Activated CD4-positive, alpha-beta T cell treated with anti-CD3 and anti-CD28 coated beads, Interleukin-2, amount 50 U/mL, for 4 hours (primary cell): ENCODE results near the gene CLDN6.

Source experiments
- DNase-seq, 2 experiments: peaks; one replicate each; pipeline ENCODE4 v3.0.0-alpha.2; 2020

CLDN6 gene

DNA sequence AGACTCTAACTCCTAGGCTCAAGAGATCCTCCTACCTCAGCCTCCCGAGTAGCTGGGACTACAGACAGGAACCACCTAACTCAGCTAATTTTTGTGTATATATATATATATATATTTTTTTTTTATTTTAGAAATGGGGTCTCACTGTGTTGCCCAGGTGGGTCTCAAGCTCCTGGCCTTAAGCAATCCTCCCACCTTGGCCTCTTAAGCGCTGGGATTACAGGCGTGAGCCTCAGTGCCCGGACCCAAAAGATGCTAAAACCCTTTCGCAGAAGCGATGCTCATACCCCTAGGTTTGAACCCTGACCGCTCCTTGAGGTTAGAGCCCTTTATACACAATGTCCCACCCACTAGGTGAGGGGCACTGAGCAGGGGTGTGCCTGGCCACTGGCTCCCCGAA lies 7.5 kb downstream of the CLDN6 start:
- no peak for DNase-seq

DNA sequence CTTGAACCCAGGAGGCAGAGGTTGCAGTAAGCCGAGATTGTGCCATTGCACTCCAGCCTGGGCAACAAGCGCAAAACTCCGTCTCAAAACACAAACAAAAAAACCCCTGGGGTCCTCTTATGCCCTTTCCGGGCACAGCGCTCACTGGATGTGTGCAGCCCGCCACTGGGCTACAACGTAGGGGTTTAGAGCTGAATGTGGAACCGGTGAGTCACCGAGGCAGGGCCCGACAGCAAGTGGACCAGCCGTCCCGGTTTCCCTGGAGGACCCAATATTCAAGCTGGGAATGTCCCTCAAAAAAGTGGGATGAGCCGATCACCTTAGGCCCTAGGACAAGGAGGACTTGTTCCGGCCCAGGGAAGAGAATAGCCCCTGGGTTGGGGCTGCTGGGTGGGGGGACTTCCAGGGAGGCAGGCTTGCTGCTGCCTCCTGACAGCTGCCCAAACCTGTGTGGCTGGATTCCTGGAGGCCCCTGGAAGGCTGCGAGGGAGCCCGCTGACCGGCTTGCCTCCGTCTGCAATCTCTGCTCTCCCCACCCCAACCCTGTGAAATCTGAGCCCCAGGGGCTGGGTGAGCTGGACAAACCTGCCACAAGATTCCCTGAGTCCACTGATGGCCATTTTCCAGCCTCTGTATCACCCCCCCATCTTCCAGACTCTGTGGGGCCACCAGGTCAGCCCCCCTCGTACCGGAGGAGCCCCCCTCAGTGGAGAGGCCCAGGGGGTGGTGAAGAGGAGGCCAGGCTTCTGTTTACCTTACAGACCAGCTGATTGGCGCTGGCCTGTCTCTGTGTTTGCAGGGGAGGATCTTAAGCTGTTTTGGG lies 8.2 kb downstream of the CLDN6 start:
- DNase-seq: no peak

DNA sequence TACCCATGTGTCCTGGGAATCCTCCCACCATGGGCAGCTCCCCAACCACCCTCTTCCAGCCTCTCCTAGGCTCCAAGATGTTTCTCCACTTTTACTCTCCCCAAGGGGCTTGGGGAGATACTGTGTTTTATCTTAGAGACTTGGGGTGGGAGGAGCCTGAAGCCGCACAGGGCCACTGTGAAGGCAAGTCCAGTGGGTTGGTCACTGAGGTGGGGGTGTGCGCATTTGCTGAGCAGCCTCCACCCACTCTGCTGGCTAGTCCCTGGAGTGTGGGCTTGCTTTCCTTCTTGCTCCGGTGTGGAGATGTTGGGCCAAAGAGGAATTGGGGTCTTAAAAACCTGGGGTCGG lies 9.3 kb downstream of the CLDN6 start:
- DNase-seq: no peak

DNA sequence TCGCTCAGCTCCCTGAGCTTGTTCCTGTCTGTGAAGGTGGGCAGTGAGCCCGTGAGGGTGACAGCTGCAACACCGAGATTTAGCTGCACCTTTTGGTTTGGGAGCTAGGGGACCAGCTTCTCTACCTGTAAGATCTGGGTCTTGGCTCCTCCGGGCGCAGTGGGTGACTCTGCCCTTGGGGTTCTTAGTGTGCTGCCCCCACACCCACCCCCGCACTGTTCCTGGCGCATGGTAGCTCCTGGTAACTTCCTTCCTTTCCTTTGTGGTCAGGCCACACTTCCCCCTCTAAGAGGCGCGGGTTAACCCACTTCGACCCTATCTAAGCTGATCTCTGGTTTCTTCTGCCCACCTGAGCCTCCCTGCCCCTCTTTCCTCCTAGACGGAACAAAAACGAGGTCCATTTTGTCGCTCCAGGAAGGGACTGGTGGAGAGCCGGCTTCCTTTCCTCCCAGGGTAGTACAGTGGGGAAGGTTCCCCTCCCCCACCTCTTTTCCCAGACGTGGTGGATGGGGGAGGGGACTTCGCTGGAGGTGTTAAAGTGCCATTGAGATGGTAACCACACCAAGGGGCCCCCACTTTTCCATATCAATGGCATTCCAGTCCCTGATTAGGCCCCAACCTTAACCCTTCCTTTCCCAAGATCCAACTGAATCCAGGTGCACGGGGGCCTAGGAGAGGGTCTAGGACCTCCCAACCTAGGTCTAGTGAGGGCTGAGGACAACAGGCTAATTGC lies 9.9 kb downstream of the CLDN6 start:
- peak; percentile 18 to 28 for DNase-seq

DNA sequence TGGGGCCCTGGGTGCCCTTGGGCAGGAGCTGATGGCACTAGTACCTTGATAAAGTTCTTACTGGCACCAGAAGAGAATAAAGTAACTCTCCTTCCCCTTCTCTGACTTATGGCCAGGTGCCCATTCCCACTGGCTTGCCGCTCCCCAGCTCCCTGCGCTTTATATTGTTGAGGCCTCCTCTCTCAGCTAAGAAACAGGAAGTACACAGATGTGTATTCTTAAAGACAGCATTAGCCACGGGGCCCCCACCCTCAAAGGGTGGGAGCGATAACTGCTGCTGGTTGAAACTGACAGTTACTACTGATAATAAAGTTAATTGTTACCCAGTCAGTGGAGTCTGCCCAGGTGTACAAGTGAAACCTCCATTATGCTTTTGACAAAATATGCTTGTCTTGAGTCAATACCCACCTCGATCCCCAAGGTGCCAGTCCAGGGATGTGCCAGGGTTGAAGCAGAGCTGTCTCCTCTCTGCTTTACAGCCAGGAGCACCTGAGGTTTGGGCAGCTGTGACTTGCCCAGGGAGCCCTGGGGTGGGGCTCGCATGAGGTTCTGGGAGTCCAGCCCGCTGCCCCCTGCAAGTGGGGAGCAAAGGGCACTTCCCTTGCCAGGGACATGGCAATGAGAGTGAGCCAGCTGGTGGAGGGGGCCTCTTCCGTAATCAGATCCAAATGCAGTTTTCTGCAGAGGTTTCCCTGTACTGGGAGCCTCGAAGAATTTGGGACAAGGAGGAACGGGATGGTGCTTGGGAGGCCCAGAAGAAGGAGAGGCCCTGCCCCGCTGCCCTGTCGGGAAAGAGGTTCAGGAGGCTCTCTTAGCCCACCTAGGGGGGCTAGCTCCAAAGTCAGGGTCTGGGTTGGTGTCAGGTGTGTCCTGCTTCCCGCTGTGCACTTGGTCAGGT lies 10.7 kb downstream of the CLDN6 start:
- no peak for DNase-seq

DNA sequence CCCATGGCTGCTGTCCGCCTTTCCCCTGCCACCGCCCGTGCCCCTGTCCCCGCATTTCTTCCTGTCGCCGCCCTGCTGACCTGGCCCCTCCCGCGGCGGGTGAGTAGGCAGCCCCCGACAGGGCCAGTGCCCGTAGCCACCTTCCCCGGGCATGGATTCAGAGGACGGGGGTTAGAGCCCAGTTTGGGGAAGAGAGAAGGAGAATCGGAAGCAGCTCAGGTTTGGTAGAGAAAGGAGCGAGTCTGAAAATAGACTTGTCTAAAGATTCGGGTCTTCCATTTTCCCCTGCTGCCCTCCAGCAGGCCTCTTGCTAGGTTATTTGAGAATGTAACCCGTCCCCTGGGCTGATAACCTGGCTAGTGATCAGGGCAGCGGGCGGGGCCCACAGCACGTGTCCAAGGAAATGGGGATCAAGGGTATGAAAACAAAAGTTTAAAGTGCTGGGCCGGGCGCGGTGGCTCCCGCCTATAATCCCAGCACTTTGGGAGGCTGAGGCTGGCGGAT lies 13.2 kb downstream of the CLDN6 start:
- no peak for DNase-seq

DNA sequence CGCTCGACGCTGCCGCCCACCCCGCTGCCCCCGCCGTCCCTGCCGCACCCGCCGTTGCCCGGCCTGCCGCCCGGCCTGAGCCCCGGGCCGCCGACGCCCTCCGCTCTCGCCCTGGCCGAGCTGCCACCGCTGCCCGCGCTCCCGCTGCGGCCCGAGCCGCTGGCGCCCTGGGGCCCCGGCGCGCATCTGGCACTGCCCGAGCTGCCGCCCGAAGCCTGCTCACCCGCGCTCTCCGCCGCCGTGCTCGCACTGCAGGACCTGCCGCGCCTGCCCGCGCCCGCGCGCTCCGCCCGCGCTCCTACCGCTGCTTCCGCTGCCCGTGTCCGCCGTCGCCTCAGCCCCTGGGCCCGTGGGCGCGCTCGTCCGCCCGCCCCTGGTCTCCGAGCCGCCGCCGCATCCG lies 13.7 kb downstream of the CLDN6 start:
- DNase-seq: no peak

DNA sequence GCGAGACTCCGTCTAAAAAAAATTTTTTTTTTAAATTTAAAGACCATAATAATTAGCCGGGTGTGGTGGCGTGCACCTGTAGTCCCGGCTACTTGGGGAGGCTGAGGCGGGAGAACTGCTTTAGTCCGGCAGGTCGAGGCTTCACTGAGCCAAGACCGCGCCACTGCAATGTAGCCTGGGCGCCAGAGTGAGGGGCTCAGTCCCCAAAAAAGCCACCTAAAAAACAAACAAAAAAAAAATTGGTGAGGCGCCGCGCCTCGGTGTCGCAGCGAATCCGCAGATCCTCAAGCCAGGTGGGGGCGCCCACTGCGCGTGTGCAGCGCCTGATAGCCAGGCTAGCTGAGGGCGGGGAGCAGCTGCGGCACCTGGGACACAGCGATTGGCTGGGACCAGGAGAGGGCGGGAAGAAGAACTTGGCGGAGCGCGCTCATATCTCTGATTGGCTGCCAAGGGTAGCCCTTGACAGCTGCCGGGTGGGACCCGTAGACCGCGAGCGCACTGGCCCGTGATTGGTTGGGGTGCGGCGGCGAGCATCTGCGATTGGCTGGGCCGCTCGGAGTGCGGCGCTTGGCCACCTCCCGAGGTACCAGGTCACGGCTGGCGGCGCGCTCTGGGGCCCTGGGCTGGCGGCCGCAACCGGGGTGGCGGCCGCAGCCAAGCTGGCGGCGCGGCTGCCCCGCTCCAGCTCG lies 14.3 kb downstream of the CLDN6 start:
- DNase-seq: peak; percentile 95

DNA sequence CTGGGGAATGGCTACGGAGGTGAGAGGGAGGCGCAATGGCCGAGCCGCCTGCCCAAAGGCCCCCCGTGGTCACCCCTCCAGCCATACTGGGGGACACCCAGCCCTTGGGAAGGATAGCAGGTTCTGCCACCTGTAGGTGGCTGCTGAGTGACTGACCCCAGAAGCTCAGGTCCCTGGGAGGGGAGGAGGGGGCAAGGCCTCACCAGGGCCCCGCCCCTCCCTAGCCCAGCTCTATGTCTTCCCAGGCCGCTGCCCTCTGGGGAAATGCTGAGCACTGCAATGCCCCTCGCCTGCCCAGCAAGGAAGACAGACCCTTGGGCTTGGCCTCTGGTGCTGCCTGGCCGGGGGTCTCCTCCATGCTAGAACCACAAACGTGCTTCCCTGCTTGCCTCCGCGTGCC lies 16.7 kb downstream of the CLDN6 start:
- no peak for DNase-seq

DNA sequence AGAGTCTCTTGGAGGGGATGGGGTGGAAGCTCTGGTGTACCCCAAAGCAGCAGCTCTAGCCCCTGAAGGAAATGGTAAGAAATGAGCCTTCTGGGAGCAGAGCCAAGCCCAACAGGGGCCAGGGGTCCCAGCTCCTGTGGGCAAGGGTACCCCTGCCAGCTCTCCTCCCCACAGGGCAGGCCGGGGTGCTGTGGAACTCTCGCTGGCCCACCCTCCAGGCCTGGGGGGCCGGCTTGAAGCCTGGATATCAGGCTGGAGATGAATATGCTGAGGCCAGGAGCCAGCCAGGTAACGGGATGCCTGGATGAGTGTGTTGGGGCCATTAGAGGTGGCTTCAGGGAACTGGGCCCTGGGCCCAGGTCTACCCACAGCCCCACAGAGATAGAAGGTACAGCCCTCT lies 17.4 kb downstream of the CLDN6 start:
- no peak for DNase-seq

DNA sequence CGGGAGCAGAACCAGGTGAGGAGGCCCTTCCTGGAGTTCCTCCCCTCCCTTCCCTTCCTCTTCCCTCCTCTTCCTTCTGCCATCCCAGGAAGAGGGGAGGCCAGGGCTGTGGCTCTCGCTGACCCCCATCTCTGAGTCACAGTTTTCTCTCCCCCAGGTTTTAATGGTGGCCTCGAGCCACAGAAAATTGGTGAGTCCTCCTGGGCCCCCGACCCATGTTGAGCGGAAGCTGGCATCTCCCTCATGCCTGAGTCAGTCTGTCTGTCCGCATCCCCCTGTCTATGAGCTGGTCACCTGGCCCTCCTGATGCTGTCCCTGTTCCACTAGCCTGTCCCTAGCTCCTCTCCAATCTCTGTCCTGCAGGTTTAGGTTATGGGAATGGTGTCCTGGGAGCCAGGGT lies 18.1 kb downstream of the CLDN6 start:
- DNase-seq: no peak

DNA sequence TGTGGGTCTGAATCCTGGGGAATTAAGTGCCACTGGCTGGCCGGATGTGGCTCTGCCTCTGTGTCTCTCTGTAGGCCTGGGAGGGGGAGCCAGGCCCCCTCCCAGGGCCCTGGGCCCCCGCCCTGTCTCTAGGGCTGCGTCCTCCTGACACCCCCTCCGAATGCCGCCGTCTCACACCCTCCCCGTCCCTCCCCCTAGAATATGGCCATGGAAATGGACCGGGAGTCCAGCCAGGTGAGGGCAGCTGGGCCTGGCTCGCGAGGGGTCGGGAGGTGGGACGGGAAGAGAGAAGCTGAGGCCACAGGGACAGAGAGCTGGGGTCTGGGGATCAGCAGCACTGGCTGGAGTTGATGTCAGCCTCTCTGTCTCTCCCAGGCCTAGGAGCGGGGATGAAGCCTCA lies 21.7 kb downstream of the CLDN6 start:
- DNase-seq: no peak

DNA sequence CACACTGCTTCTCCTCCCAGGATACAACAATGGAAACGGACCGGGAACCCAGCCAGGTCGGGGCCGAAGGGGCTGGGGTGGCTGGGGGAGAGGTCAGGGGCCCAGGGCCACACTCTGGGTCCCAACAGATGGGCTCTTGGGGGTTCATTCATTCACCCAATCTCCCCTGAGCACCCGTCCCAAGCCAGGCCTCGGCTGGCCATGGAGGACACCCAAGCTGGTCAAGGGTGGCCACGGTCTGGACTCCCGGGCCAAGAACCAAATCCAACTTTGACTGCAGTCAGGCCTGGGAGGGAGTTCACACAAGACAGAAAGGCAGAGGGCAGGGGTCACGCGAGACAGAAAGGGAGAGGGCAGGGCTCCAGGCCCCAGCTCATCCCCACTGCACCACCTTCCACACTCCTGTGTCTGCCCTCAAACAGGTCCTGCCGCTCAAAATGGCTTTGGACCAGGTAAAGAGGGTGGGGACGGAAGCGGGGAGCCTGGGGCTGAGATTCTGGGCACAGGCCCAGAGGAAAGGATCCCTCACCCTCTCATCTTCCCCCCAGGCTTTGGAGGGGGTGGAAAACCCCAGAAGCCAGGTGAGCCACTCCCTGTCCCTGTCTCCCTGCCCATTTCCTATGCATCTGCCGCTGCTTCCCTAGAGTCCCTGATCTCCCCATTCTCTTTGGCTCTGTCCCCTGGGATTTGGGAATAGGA lies 25.5 kb downstream of the CLDN6 start:
- no peak for DNase-seq

DNA sequence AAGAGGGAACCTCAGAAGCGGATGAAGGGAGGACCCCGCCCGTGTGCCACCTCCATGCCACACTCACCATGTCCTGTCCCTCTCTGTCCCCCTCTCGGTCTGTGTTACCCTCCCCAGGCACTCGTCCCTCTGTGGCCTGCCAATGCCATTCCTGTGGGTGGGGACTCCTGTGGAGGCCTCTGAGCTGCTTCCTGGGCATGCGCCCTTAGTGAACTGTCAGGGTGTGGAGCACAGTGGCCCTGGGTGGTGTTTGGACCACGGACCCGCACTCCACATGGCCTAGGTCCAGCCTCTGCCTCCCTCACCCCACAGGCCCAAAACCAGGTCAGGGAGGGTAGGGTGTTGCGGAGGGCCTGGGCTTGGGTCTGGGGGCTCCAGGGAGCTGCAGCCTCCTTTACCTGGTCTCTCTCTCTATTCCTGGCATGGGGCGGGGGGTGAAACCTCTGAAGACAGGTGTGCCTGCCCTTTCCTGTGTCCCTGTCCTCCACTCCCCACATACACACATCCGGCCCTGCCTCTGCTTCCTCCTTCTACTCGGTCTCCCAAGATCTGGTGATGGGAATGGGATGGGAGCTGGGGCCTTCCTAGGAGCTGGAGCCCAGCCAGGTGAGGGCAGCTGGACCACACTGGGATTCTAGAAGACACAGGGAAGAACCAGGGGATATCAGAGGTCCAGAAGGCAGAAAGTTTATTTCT lies 26.3 kb downstream of the CLDN6 start:
- DNase-seq: no peak

DNA sequence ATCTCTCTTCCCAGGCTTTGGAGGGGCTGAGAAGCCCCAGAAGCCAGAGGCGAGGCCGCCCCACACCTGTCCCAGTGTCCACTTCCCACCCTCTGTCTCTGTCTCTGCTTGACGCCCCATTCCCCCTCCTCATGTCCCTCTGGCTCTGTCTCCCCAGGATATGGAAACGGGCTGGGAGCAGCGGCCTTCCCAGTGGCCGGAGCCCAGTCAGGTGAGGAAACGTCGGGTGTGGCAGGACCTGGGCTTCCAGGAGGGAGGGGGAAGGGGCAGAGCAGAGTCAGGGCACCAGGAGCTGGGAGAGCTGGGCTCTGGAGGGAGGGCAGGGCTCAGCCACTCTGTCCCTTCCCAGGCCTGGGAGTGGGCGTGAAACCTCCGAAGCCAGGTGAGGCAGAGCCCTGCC lies 27.1 kb downstream of the CLDN6 start:
- no peak for DNase-seq

DNA sequence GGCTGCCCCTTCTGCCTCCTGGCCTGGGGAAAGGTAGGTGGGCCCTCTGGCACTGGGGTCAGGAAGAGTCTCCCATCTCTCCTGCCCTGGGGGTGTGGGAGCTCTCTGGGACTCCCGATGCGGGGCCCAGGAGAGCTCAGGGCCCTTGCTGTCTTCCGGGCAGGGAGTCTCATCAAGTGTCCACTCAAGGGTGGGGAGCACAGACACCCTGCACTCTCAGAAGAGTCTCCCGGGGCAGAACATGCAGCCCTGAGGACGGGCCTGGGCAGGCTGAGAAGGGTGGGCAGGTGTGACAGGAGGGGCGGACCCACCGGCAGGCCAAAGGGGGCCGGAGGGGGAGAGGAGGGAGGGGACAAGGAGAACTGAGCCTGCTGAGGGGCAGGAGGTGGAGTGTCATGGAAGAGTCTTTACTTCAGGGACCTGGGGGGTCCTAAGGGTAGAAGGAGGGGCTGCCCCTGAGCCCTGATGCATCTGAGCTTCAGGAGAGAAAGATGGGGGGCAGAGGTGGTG lies 29.3 kb downstream of the CLDN6 start:
- no peak for DNase-seq

DNA sequence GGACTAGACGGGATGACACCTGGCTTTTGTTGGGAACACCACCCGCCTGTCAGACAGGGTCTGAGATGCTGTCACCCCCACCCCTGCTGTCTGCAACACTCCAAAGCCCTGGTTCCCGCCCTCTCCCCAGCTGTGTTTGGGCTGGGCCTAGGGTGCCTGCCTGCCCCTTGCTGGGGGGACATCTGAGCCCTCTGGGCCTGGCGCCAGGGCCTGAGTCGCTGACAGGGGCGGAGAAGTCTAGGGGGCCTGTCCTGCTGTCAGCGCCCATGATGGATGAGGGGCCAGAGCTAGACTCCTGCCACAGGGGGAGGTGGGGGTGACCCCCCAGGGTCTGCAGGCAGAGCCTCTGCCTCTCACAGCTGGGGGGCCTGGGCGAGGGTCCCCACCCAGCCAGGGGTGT lies 30.1 kb downstream of the CLDN6 start:
- DNase-seq: no peak

DNA sequence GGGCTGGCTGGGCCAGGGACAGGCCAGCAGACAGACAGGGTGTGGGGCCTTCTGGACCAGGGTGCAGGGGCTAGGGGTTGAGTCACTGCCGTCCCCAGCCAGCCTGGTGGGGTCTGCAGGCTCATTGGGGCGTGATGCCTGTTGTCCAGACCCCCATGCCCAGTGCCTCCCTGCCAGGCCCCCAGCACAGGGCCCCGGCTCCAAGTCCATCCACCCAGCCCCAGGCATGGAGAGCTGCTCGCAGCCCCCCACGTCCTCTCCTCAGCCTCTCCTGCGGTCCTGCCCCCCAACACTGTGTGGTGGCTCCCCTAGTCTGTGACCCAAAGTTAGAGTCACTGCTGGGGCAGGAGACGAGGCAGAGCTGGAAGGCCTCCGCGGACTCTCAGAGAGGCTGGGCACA lies 30.7 kb downstream of the CLDN6 start:
- DNase-seq: no peak

DNA sequence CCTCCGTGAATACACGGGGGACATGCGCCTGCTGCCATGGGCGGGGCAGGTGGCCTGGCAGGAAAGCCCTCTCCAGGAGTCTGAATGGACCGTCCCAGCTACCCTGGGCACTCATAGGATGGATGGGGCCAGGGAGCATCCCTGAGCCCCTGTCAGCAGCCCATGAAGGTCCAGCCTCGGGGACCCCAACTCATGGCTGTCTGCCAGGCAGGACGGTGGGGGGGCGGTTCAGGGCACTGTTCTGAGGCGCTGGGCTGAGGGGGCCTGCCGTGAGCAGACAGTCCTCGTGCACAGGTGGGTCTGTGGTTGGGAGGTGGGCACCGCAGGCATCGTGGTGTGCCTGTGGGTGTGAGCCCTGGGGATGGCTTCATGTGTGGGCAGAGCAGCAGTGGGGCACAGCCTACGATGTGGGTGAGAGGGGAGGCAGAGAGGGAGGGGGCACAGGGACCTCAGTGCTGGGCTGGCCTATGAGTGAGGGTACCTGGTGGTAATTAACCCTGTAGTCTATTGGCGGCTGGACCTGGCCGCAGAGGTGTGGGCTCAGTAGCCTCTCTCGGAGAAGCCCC lies 31.3 kb downstream of the CLDN6 start:
- DNase-seq: no peak

DNA sequence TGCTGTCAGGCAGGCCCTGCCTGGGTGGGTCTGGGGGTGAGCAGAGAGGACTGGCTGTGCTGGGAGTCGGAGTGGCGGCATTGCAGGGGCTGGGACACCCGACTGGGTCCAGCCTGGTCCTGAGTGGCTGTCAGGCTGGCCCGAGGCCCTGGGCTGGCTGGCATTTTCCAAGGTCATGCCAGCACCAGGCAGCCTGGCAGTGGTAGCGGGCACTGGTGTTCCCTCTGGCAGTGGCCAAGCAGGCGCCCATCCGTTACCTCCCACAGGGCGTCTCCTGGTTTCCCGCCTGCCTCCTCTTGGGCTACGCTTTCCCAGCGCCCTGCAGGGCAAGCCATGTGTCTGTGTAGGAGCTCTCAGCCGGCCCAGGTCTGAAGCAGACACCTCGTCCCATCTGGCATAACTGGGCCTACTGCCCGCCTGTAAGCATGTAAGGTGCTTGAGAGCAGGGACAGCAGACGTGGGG lies 32.1 kb downstream of the CLDN6 start:
- no peak for DNase-seq

DNA sequence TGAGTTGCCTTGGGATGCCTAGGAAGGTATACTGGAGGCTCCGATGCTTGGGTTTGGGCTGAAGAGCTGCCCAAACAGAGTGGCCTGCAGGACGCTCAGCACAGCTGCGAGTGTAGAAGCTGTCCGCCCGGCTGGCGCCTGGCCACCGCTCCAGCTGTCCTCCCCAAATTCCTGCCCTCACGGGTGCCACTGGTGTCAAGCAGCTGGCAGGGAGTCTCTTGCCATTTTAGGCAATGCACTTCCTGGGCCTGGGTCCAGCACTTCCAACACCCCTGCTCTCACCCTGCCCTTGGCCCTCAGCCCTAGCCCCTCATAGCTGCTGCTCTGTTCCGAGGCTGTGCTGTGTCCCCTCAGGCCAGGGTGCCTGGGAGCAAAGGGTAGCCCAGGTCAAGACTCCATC lies 32.5 kb downstream of the CLDN6 start:
- no peak for DNase-seq
